Measurements from ENCODE around the gene PLCH2. TPM values are rescaled to one million over a fixed set of nuclear protein-coding genes. Genes with fewer than 3 reads are reported as not detected.

The PLCH2 gene
- total RNA-seq, 2 experiments from 2014 or later: 1.4 to 2.2 TPM

GRCh38 chr1:2459757-2460156 lies 16.3 kb upstream of the PLCH2 start:
- Histone ChIP-seq H2AFZ (ENCODE audit: low read length) (no peak overlapping the region), H3K27ac (ENCODE audit: low read depth, low read length, poor library complexity, severe bottlenecking) (no peak overlapping the region), H3K9me2 (ENCODE audit: insufficient read depth, low read length) (no peaks in the 10 kb centered on the region), H3K4me3 (ENCODE audit: low read depth, low read length, poor library complexity, severe bottlenecking) (no peak overlapping the region), H3K9me3 (ENCODE audit: low read length) (no peaks in the 10 kb centered on the region), H3K4me2 (ENCODE audit: low read length) (no peak overlapping the region), H3K79me2 (ENCODE audit: insufficient read depth, low read depth, low read length) (no peaks in the 10 kb centered on the region), H4K20me1 (ENCODE audit: insufficient read depth, low read length) (no peaks in the 10 kb centered on the region), H3K4me1 (ENCODE audit: insufficient read depth, low read length, poor library complexity, severe bottlenecking) (no peaks in the 10 kb centered on the region), H3K36me3 (ENCODE audit: insufficient read depth, low read length) (no peaks in the 10 kb centered on the region)
- DNase-seq (ENCODE audit: low spot score): no peak
- BruUV-seq (replicated peaks): no TSS peak
- ChIA-PET POLR2A (no interaction called here), CTCF (ENCODE audit: unreplicated experiment) (no interaction called here)
- TF ChIP-seq EZH2phosphoT487 (IDR thresholded peaks at IDR 0.05; ENCODE audit: borderline replicate concordance, low read depth, low read length): no peak
- TF ChIP-seq, protein P1, sequence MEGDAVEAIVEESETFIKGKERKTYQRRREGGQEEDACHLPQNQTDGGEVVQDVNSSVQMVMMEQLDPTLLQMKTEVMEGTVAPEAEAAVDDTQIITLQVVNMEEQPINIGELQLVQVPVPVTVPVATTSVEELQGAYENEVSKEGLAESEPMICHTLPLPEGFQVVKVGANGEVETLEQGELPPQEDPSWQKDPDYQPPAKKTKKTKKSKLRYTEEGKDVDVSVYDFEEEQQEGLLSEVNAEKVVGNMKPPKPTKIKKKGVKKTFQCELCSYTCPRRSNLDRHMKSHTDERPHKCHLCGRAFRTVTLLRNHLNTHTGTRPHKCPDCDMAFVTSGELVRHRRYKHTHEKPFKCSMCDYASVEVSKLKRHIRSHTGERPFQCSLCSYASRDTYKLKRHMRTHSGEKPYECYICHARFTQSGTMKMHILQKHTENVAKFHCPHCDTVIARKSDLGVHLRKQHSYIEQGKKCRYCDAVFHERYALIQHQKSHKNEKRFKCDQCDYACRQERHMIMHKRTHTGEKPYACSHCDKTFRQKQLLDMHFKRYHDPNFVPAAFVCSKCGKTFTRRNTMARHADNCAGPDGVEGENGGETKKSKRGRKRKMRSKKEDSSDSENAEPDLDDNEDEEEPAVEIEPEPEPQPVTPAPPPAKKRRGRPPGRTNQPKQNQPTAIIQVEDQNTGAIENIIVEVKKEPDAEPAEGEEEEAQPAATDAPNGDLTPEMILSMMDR (conservative IDR thresholded peaks at IDR 0.05; ENCODE audit: low read length): no peak
- intact Hi-C loops (cut with micrococcal nuclease; ENCODE audit: unreplicated experiment): no loop called here

DNA sequence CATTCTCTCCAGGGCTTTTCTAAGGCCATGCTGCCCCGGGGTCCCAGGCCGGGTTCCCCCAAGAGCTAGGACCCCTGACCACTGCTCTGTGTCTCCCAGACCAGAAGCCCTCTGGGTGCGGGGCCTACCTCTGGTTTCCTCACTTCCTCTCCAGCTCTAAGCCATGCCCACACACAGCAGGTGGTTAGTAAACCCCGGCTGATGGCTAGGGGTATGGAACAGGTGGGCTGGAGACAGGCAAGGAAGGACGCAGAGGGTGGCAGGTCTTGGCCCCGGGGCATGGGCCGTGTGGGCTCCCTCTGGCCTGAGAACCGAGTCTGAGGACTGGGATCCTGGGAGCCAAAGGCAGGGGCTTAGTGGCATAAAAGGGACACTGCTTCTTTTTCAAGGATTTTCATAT lies 15.9 kb upstream of the PLCH2 start:
- BruUV-seq (replicated peaks): no TSS peak
- Histone ChIP-seq H3K36me3 (ENCODE audit: insufficient read depth, low read length) (no peaks in the 10 kb centered on the region), H2AFZ (ENCODE audit: low read length) (no peak overlapping the region), H3K27ac (ENCODE audit: low read depth, low read length, poor library complexity, severe bottlenecking) (no peak overlapping the region), H4K20me1 (ENCODE audit: insufficient read depth, low read length) (no peaks in the 10 kb centered on the region), H3K79me2 (ENCODE audit: insufficient read depth, low read depth, low read length) (no peaks in the 10 kb centered on the region), H3K9me2 (ENCODE audit: insufficient read depth, low read length) (no peaks in the 10 kb centered on the region), H3K4me3 (ENCODE audit: low read depth, low read length, poor library complexity, severe bottlenecking) (no peak overlapping the region), H3K4me2 (ENCODE audit: low read length) (no peak overlapping the region), H3K9me3 (ENCODE audit: low read length) (no peaks in the 10 kb centered on the region), H3K4me1 (ENCODE audit: insufficient read depth, low read length, poor library complexity, severe bottlenecking) (no peaks in the 10 kb centered on the region)
- no peak for DNase-seq (ENCODE audit: low spot score)
- intact Hi-C loops (cut with micrococcal nuclease; ENCODE audit: unreplicated experiment): no loop called here
- no peak for TF ChIP-seq EZH2phosphoT487 (IDR thresholded peaks at IDR 0.05; ENCODE audit: borderline replicate concordance, low read depth, low read length)
- TF ChIP-seq, protein P1 (conservative IDR thresholded peaks at IDR 0.05; ENCODE audit: low read length): no peak
- POLR2A ChIA-PET: no interaction called here
- CTCF ChIA-PET (ENCODE audit: unreplicated experiment): no interaction called here

DNA sequence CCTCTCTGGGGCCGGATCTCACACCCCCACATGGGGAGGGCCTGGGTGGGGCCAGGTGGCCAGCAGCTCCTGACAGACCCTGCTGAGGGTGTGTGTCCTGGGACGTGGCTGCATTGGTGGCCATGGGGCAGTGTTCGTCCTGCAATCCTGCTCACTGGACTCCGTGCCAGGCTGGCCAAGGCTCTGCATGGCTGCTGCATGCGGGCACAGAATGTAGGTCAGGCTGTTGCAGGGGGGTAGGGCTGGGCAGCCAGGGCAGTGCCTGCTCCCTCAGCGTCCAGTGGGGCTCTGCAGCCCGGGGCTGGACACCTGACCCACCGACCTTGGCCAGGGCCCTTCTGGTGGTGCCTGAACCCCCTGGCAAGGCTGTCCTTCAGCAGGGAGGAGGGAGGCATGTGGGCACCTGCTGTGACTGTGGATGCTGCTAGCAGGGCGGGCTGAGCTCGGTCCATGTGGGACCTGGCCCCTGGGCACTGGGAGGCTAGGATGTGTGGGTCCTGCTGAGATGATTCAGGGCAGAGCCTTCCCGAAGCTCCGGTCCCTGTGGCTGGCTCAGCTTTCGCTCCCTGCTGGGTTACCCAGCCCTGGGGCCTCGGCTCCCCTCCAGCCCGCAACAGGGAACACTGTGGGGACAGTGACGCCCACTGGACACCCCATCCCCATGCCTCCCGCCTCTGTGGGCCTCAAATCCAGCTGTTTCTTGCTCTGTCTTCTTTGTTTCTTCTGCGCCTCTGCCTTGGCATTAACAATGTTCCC lies 14.9 kb upstream of the PLCH2 start:
- TF ChIP-seq, protein P1 (conservative IDR thresholded peaks at IDR 0.05; ENCODE audit: low read length): no peak
- no peak for TF ChIP-seq EZH2phosphoT487 (IDR thresholded peaks at IDR 0.05; ENCODE audit: borderline replicate concordance, low read depth, low read length)
- no peak overlapping the region for H2AFZ ChIP-seq (ENCODE audit: low read length)
- intact Hi-C loops (cut with micrococcal nuclease; ENCODE audit: unreplicated experiment): no loop called here
- no TSS peak for BruUV-seq (replicated peaks)
- DNase-seq (ENCODE audit: low spot score): no peak
- no peak overlapping the region for H3K27ac ChIP-seq (ENCODE audit: low read depth, low read length, poor library complexity, severe bottlenecking)
- H4K20me1 ChIP-seq (ENCODE audit: insufficient read depth, low read length): no peaks in the 10 kb centered on the region
- H3K9me3 ChIP-seq (ENCODE audit: low read length): no peaks in the 10 kb centered on the region
- H3K4me1 ChIP-seq (ENCODE audit: insufficient read depth, low read length, poor library complexity, severe bottlenecking): no peaks in the 10 kb centered on the region
- POLR2A ChIA-PET: no interaction called here
- H3K36me3 ChIP-seq (ENCODE audit: insufficient read depth, low read length): no peaks in the 10 kb centered on the region
- no peak overlapping the region for H3K4me2 ChIP-seq (ENCODE audit: low read length)
- H3K4me3 ChIP-seq (ENCODE audit: low read depth, low read length, poor library complexity, severe bottlenecking): no peak overlapping the region
- no peaks in the 10 kb centered on the region for H3K79me2 ChIP-seq (ENCODE audit: insufficient read depth, low read depth, low read length)
- H3K9me2 ChIP-seq (ENCODE audit: insufficient read depth, low read length): no peaks in the 10 kb centered on the region
- CTCF ChIA-PET (ENCODE audit: unreplicated experiment): no interaction called here
